Activated CD4-positive, alpha-beta T cell treated with anti-CD3 and anti-CD28 coated beads for 48 hours (primary cell): Measurements from ENCODE around the gene OR6C68.
"Not testable (repeated sequence)": the region's sequence is repeated elsewhere in the genome, so short reads cannot be mapped to it uniquely, and the experiment has no call there.

ENCODE experiments used
- DNase-seq: peaks from one replicate; pipeline ENCODE4 v3.0.0-alpha.2; 2020

Gene OR6C68

DNA sequence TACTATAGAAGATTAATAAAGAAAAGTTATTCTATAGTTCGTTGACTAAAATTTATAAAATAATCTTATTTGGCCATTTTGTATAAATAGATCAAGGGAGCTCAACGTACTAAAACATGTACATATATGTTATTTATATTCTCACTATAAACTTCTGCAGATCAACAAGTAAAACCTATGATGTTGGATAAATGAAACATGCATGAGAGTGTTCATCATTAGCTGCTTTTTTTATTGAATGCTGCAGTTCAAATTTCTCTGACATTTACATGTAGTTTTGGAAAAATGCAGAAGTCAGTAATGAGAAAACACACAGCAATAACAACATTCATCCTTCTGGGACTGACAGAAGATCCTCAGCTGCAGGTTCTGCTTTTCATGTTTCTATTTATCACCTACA lies at the start of gene OR6C68:
OR6C68 (plus strand) TSS at position 301 of the 400 bp plus-strand sequence; CDS start at position 301, 0 bp downstream.
- no peak for DNase-seq

DNA sequence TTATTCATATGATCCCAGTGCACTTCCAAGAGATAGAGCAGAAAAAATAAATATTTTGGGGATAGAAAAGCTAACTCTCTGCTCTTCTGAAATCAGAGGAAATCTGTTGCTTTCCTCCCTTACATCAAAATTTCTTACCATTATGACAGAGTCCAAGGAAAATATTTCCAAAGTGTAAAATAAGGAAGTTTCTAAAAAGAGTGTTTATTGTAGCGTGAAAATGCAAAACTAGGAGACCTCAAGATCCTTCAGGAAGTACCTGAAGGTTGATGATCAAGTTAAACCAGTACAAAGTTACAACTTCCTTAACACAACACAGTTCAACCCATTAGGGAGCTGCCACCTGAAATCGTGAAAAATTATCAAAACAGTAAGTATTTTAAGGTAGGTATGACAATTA lies 48.4 kb upstream of the OR6C68 start, which contains the start of gene OR6C2:
OR6C2 (plus strand) TSS at position 301 of the 400 bp plus-strand sequence. CDS start 8,138 bp downstream, outside the sequence.
- no peak for DNase-seq

DNA sequence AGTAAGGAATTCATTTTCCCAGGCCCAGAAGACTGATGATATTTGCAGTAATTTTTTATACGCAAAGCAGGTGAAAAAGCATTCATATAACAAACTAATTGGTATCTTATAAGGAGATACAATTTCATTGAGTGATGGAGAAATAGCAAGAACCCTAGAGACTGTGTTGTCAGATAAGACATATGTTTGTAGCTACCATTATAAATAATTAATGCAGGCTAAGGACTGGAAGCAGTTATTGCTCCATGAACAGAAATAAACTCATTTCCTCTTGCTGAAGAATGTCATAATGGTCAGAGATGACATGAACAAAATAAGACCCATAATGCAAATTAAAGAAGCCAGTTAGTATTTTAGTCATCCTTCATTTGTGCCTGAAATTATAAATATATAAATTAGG lies 46.8 kb upstream of the OR6C68 start:
- DNase-seq: no peak

- DNase-seq: no peak
Observed at GRCh38 chr12:55446326-55446725, 45.9 kb upstream of the OR6C68 start.

GRCh38 chr12:55448825-55449224 lies 43.4 kb upstream of the OR6C68 start:
- no peak for DNase-seq

- not testable (repeated sequence) for DNase-seq
Observed at GRCh38 chr12:55464926-55465325, 27.3 kb upstream of the OR6C68 start.

DNA sequence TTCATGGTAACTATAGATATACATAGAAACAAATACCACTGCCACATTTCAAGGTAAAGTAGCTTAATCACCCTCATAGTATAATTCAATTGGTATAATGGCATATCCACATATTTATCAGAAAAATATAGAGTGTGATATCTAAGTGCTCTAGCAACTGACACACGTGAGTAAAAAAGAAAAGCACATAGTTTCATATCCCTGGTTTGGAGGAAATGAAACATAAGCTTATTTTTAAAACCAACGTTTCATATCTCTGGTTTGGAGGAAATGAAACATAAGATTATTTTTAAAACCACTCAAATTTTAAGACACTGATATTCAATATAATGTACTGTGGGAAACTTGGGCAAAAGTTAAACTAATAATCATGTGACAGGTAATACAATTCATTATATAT lies 24.3 kb upstream of the OR6C68 start:
- DNase-seq: no peak

DNA sequence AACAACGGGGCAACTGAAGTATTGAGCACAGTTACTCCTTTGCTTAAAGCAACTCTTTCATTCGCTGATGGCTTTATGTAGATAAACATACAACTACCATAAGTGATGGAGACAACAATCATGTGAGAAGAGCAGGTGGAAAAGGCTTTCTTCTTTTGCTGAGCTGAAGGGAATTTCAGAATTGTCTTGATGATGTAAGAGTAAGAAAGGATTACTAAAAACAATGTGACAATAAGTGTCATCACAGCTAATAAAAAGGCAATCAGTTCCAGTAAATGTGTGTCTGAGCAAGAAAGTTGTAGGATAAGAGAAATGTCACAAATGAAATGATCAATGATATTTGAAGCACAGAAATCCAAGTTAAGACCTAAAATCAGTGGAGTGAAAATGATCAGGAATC lies 22.9 kb upstream of the OR6C68 start:
- no peak for DNase-seq

DNA sequence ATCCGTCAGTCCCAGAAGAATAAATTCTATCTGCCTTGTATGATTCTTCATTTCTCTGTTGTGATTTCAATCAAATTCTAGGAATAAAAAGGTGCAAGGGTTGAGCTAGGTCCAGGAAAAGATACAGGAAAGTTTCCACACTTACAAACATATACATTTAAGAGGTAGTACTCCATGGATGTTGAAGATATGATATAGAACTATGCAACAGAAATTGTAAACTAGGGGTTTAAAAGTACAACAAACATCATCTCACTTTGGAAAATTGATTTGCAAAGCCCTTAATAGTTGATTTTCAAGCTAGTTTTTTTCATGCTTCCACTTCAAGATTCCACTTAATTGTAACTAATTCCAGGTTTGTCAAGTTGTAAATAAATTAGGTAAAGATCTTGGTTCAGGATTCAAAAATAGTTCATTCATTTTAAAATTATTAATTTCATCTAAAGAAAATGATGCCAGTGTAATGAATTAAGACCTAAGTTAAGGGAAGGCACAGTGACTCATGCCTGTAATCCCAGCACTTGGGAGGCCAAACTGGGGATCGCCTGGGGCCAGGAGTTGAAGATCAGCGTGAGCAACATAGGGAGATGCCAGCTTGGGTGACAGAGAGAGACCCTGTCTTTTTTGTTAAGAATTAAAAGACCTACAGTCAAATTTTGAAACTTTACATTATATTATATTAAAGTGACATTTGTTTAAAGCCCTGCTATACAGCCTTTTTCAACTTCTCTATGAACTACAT lies 21.9 kb upstream of the OR6C68 start, which contains the start of gene OR6C70:
OR6C70 (minus strand) TSS at position 51 of the 742 bp plus-strand sequence; CDS start at position 51, 0 bp downstream.
- DNase-seq: no peak

- no peak for DNase-seq
Observed at GRCh38 chr12:55472264-55472663, 19.9 kb upstream of the OR6C68 start.

DNA sequence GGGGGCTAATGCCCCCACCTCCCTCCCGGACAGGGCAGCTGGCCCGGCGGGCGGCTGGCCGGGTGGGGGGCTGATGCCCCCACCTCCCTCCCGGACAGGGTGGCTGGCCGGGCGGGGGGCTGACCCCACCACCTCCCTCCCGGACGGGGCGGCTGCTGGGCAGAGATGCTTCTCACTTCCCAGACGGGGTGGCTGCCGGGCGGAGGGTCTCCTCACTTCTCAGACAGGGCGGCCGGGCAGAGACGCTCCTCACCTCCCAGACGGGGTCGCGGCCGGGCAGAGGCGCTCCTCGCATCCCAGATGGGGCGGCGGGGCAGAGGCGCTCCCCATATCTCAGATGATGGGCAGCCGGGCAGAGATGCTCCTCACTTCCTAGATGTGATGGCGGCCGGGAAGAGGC lies 13.0 kb upstream of the OR6C68 start:
- not testable (repeated sequence) for DNase-seq

- not testable (repeated sequence) for DNase-seq
Observed at GRCh38 chr12:55484284-55484683, 7.9 kb upstream of the OR6C68 start.

DNA sequence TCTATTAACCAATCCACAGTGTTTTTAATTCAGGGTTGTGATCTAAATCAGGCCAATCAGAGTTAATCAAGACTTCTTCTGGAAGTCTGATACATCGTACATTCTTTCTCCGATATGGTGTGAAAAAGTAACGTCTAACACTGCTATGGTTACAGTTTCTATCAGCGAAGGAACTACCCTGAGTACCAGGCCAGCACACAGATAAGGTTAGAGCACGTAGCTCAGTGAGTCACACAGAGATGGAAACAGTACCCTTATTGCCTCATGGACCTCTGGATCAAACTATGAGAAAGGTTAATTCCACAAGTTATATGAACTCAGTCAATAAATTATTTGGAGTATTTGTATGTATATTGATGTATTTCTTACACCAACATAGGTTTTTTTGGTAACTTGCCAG lies 3.3 kb downstream of the OR6C68 start:
- no peak for DNase-seq

DNA sequence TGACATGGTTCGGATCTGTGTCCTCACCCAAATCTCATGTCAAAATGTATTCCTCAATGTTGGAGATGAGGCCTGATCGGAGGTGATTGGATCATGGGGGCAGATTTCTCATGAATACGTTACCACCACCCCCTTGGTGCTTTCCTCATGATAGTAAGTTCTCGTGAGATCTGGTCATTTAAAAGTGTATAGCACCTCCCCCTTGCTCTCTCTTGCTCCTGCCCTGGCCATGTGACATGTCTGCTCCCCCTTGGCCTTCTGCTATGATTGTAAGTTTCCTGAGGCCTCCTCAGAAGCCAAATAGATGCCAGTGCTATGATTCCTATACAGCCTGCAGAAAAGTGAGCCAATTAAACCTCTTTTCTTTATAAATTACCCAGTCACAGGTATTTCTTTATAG lies 7.1 kb downstream of the OR6C68 start:
- DNase-seq: no peak

GRCh38 chr12:55499810-55500252 lies 7.7 kb downstream of the OR6C68 start:
- no peak for DNase-seq

DNA sequence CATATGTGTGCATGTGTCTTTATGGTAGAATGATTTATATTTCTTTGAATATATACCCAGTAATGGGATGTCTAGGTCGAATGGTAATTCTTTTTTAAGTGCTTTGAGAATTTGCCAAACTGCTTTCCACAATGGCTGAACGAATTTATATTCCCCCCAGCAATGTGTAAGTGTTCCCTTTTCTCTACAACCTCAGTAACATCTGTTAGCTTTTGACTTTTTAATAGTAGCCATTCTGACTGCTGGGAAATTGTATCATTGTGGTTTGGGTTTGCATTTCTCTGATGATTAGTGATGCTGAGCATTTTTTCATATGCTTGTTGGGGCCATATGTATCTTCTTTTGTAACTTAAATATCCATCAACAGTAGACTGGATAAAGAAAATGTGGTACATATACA lies 9.4 kb downstream of the OR6C68 start:
- DNase-seq: no peak

DNA sequence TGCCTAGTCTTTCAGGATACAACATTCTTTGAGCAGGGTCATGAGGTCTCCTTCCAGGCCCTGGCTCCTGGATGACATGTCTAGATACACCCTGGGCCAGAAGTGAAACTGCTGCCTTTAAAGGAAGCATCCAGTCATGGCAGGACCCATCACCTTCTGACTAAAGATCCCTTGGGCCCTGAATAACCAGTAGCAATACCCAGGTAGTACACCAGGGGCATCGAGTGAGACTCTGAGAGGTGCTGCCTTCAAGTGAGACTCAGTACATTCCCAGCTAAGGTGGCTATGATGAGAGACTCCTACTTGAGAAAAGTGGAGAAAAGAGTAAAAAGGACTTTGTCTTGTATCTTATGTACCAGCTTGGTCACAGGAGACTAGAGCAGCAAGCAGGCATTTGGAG lies 23.5 kb downstream of the OR6C68 start:
- DNase-seq: peak; percentile 9

DNA sequence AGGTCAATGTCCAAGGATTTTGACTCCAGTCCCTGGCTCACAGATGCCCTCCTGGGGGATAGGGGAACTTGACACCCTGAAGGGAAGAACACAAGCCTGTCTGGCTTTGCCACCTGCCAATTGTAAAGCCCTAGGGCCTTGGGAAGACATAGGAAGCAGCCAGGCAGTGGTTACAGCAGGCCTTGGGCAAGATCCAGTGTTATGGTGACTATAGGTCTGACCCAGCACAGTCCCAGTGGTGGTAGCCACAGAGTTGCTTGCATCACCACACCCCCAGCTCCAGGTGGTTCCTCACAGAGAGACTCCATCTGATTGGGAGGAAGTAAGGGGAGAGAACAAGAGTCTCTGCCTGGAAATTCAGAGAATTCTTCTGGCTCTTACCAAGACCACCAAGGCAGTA lies 24.2 kb downstream of the OR6C68 start:
- no peak for DNase-seq
